Femur (tissue), 1 donor: ENCODE measurements around the gene RPL29.

Experiments
- DNase-seq: peaks from one replicate; pipeline ENCODE4 v3.0.0-alpha.2; 2017

The RPL29 gene

DNA sequence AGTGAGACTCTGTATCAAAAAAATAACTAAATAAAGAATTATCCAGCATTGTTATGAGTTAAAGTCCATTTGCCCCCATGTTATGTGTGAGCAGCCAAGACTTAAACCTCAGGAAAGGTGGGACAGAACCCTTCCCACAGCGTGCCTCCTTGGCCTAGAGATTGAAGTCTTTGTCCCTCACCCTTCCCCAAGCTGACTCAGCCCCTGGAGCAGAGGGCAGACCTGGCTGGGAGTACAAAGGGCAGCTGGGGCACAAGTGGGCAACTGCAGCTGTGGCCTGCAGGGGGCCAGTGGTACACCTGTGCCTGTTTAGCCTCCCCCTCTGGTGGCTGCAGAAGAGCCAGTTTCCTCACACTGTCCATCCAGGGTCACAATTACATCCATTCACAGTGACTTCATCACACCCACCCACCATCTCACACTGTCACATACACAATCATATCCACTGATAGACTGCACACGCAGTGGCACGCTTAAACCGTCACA lies 13.3 kb downstream of the RPL29 start:
- no peak for DNase-seq

DNA sequence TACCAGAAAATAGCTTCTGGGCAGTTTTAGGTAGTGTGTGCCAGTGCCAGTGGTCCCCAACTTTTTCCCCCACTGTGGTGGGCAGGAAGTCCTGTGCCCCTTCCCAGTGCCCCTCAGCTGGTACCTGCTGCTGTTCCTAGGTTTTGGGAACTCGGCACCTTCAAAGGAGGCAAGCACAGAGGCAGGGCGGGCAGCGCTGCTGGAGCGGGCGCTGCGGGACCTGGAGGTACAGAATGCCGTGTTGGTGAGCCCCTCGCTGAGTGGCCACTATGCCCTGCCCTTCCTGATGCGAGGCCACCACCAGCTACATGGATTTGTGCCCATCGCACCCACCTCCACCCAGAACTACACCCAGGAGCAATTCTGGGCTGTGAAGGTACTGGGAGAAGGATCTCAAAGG lies 15.4 kb downstream of the RPL29 start:
- no peak for DNase-seq

DNA sequence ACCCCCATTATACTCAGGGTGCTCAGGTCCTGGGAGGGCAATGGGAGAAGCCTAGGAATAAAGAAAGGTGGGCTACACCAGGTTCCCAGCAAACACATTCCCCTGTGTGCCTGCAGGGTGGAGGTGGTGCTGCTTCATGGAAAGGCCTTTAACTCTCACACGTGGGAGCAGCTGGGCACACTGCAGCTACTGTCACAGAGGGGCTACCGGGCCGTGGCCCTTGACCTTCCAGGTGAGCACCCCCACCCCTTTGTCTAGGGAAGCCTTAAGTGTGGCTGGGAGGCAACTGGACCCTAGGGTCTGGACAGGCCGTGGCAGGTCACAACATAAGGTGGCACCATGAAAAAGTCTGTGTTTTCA lies 17.6 kb downstream of the RPL29 start:
- no peak for DNase-seq

DNA sequence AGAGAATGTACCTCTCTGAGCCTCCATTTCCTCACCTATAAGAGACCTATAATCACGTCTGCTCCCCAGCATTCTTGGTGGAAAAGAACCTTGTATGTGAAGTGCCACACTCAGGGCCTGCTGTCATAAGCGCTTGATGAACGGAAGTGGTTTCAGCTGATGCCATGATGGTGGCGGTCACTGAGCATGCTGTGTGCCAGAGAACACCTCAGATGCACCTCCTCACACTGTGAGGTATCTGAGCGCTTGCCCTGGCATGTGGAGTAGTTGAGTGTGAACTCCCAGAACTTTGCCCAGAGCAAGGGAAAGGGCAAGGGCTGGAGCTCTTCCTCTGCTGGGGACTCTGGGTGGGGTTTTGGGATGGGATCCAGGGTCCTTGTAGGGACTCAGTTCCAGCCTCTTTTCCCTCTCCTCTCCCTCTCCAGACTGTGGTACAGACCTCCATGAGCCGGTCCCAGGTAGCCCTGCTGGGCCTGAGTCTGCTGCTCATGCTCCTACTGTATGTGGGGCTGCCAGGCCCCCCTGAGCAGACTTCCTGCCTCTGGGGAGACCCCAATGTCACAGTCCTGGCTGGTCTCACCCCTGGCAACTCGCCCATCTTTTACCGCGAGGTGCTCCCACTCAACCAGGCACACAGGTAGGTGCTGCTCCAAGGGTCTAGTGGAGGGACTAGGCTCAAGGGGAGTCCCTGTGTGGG lies 18.1 kb downstream of the RPL29 start:
- no peak for DNase-seq

DNA sequence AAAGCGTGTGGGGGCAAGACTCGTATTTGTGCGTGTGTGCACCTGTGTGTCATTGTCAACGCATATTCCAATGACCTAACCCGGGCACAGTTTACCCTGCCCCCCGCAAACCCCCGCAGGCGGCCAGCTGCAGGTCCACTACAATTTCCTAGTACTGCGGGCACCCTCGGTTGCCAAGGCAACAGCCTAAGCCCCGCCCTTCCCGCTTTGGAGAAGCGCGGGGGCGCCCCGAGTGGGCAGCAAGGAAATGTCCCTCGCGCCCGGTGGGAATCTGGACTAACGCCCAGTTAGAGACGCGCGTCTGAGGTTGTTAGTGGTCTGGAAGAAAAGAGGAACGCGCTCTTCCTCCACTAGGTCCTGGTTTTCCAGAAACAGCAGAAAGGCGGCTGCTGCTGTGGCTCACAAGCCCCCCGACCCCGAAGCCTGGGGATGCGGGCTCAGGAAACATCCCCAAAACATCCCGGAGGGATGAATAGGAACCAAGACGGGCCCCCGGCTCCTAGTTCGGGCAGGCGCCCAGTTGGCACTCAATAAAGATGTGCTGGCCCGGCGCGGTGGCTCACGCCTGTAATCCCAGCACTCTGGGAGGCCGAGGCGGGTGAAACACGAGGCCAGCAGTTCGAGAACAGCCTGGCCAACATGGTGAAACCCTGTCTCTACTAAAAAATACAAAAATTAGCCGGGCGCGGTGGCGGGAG lies 19.7 kb downstream of the RPL29 start:
- DNase-seq, result peak; percentile 86

DNA sequence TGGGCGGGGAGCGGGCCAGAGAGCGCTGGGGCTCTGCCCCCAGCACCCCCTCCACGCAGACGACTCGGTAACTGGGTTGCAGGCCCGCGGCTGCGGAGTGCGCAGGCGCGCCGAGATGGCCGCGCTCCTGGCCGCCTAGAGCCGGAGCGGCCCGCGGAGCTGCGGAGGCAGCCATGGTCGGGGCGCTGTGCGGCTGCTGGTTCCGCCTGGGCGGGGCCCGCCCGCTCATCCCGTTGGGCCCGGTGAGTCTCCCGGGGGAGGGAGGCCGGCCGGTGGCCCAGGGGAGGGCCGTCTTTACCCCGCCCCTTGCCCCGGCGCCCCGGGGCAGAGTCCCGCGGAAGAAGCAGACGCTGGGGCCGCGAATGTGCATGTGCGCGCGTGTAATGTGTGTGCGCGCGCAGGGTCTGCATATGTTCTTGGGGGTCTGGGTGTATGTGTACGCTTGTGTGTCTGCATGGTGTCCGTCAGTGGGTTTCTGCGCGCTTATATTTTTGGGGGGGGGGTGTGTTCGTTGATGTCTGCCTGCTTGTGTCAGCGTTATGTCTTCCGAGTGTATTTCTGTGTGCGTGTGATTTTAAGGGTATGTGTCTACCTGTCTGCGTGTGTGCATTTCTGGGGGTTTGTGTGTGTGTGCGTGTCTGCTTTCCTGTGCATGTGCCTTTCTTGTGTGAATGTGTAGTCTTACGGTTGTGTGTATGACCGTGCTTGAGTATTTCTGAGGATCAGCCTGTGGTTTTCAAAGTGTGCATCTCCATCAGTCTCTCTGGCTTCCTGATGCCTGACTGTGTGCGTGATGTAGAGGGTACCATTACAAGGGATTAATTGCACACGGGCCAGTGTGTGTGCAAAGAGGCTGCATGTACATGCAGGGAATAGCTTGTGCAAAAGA lies 20.5 kb downstream of the RPL29 start, which contains the start of gene ABHD14A:
Gene ABHD14A (plus strand): TSS at position 102 of the 889 bp plus-strand sequence. CDS start 72 bp downstream, at position 174.
- peak; percentile 88 for DNase-seq

DNA sequence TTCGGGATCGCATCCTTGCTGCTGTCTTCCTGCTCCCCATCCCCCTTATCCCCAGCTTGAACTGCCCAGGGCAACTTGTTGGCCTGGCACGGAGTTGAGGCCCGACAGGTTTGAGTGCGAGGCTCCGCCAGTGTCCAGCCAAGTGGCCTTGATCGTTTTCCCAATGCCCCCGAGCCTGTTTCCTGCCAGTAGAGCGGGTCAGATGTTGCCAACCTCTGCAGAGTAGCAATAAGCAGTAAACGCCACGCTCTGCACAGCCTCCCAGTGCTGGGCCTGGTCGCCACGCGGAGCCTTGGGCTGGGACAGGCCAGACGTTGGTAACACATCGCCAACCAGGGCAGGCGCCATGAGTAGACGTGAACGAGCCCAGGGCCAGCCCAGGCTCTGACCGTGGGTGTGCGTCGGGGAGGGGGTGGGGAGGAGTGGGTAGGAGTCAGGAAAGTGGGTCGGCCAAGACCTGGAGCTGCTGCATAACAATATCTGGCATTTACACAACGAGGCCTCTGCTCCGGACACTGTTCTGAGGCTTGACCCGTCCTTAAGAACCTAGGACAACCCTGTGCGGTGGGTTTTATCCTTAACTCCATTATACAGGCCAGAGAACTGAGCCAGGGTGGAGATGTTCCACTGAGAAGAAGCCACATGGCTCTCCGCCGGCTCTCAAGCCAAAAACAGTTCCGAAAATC lies 21.3 kb downstream of the RPL29 start:
- peak; percentile 60 for DNase-seq

DNA sequence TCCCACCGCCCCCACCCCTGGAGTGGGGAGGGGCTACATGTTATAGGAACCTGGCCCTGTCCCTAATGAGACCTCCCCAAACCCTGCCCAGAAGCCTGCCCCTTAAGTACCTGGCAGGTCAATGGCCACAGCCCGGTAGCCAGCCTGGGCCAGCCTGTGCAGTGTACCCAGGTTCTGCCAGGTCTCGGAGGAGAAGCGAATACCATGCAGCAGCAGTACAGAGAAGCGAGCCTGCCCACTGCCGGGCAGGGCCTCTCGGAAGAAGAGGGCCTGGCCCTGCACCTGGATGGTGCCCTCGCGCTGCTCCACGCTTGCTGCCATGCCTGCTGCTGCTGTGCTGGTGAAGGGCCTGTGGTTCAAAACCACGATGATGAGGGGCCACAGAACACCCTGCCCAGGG lies 24.3 kb downstream of the RPL29 start:
- no peak for DNase-seq

DNA sequence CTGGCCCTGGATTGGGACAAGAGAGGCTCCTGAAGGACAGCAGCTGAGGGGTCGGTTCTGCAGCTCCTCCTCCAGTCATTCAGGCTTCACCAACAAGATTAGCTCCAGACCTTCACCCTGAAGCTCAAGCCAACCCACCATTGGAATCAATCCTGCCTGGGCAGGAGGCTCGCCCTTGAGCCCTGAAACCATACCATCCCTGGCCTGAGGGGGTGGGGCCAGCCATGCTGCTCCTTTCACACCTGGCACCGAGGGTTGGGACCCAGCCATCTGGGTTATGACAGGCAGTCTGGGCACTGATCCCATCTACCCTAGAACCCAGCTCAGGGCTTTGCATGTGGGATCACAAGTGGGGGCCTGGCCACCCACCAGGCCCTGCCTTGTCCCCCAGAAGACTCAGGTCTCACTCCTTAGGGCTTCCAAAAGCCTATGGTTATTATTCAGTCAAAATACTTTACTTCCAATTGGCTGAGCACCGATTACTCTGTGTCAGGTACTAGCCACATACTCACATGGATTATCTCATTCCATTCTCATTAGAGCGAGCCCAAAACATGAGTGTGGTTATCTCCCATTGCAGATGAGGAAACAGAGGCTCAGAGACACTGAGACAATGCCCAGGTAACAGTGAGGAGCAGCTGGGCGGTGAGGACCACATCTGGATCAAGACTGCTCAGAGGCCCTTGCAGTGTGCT lies 24.9 kb downstream of the RPL29 start:
- DNase-seq, result no peak

DNA sequence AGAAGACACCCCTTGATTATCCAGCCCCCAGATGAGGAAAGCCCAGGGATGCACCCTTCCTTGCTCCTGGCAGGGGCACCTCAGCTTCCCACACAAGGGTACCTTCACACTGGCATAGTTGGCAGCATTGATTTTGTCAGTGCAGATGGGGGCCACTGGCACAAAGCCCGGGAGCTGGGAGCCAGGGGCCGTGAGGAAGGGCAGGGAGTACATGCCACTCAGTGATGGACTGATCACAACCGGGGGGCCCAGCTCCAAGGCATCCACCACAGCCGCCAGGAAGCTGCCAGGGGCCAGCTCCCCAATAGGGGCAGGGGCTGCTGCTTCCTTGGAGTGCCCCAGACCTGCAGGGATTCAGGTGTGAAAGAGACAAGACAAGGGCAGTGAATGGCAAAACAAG lies 25.9 kb downstream of the RPL29 start:
- no peak for DNase-seq

DNA sequence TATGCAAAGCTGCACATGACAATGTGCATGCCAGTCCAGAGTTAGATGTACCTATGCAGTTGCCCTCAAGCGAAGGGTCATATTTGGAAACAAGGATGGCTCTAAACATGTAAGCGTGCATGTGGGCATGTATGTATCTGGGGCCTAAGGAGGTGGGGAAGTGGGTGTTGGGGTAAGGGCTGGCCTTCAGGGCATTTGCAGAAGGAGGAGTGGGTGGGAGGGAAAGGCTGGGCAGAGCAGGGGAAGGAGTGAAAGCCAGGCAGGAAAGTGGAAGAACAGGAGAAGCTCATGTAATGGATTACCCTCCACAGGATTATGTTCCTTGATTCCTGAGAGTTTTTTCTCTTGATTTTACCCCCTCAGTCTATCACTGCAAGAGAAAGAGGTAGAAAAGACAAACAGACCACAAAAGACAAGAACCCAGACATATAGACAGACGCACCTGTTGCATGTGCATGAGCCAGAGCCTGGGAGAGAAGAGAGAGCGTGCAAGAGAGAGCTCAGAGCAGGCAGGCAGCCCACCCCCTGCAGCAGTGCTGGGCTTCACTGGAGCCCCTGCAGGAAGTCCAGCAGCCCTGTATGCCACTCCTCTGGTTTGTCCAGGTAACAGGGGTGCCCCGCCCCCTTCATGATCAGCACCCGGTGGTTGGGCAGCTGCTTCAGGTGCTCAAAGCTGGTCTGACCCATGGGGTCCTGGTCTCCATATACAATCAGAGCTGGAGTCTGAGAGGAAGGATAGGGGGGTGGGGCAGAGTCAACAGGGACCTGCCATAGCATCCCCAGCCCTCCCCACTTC lies 26.6 kb downstream of the RPL29 start:
- DNase-seq, result no peak

DNA sequence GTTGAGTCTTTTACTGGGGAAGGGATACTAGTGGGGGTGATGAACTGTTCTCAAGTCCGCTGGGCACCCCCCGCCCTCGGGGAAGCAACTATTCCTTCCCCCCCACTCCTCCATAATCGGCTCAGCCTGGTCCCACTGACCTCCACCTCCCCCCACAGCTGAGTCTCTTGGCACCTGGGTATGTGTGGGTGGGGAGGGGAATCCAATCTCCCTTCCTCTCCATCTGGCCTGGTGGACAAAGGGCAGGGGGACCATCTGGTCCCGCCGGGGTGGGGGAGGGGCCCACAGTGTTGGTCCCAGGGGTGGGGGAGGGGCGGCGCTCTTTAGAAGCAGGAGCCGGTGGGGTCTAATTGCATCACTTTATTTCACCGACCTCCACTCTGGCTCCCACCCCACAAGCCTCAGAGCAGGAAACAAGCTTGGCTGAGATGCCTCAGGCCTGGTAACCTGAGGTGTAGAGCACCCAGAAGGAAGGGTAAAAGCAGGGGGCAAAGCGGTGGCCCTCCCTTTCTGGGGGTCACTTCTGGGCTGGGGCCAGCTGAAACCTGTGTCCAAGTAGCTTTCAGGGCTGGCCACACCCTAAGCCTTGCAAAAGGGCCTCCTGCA lies 27.4 kb downstream of the RPL29 start:
- DNase-seq, result peak; percentile 58

DNA sequence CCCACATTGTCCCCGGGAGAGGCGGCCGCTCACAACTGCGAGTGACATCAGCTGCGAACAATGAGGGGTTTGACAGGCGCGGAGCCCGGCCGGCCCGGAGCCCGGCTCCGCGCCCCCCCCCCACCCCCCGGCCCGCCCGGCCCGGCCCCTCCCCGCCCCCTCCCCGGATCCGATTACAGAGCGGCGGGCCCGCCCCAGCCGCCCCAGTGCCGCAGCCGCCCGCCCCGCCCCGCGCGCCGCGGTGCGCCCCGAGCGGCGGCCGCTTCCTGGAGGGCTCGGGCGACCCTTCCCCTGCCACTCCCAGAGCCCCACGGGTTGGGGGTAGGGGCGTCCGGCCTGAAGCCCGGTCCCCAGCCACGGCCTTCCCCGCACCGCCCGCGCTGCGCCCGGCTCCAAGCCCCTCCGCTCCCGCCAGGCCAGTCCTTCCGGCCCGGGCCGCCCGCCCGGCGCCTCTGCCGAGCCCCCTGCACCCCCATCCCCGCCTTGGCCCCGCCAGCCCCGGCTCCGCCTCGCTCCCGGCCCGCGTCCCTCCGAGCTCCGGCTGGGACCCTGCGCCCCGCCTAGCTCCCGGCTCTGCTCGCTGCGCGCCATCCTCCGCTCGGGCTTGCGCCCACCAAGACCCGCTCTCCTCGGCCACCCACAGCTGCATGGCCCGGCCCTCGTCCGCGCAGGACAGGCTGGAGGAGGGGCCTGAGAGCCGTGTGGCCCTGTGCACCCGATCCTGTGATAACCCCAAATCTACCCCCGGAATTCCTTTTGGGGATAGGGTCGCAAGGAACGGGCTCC lies 28.1 kb downstream of the RPL29 start, which contains the start of gene PCBP4:
Gene PCBP4 (minus strand): TSS at position 71 of the 786 bp plus-strand sequence. CDS start 6,214 bp downstream, outside the sequence.
- DNase-seq, result peak; percentile 82

DNA sequence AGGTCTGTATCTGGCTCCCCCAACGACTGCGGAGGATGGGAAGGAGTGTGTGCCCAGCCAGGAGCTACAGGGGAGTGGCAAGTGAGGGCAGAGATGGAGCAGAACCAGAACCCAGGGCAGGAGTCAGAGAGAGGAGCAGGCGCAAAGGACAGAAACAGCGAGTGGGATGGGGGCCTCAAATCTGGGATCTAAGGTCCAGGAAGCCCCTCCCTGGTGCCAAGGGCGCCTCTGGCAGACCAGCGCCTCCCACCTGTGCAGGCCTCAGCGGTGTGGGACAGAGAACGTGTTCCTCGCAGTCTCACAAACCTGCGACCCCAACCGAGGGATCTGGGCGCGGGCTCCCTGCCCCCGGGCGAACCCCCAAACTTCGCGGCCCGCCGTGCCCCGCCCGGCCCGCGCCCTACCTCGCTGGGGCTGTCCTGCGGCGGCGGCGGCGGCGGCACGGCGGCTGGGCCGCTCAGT lies 28.7 kb downstream of the RPL29 start:
- DNase-seq, result no peak

DNA sequence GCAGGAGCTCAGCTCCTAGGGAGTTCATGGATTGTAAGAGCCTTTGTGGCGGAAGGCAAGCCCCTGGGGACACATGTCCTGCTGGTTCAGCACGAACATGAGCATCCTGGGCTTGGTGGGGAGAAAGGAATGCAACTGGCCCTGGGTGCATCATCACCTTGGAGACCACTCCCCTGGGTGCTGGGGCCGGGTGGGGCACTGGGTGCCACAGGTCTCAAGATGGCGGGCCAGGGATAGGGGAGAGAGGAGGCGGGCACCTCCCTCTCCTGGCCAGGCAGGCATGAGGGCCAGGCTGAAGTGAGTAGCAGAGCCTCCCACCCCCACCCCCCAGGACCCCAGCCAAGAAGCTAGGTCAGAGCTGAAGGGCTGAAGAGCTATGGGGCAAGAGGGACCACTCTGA lies 29.2 kb downstream of the RPL29 start:
- DNase-seq, result no peak

DNA sequence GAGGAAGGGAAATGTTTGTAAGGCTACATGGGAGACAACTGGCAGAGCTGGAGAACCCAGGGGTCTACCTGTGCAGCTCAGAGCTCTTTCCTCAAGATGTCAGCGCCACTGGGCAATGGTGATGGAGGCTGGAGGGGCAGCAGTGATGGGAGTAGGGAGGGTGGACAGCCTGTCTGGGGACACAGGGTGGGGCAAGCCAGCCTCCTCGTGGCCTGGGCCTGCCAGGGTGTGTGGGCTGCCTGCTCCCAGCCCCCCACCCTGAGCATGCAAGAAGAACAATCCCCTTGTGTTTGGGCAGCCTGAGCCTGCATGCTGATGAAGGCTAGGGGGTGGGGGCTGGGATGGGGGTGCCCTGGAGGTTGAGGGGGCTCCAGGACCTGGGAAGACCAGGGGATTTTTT lies 29.7 kb downstream of the RPL29 start:
- DNase-seq, result no peak

DNA sequence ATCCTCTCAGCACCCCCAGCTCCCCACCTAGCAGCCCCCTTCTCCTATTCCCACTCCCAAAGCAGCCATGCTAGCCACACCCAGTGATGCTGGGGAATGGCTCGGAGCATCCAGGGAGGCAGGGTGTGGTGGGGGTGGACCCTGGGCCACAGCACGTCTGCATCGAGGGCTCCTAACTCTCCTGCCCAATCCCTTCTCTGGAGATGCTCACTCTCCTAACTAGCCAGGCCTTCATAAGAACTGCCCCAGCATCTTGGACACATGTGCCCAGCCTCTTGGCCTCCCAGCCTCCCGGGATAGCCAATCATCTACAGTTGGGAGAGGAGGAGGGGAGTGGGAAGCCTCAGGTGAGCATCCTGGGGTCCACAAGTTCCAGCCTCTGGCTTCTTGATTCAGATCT lies 31.2 kb downstream of the RPL29 start:
- DNase-seq, result no peak

DNA sequence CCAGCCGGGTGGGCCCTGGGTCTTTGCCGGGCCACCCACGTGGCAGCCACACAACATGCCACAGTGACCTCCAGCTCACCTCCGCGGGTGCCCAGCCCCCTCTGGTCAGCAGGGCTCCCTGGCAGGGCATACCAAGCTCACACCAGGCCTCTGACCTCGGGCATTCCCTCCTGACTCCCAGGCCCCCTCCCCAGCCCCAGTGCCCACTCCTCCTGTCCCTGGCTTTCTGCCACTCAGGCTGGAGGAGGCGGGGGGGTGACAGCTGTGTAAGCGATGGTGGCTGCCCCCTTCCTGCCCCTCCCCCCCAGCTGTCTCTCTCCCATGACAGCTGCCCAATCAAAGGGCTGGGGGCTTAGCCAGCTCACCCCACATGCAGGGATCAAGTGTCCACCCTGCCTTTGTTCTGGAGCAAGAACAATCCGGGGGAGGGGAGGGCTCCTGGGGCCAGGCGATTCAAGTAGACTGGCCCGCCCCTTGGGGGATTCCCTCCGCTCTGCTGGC lies 31.7 kb downstream of the RPL29 start:
- DNase-seq, result peak; percentile 81

DNA sequence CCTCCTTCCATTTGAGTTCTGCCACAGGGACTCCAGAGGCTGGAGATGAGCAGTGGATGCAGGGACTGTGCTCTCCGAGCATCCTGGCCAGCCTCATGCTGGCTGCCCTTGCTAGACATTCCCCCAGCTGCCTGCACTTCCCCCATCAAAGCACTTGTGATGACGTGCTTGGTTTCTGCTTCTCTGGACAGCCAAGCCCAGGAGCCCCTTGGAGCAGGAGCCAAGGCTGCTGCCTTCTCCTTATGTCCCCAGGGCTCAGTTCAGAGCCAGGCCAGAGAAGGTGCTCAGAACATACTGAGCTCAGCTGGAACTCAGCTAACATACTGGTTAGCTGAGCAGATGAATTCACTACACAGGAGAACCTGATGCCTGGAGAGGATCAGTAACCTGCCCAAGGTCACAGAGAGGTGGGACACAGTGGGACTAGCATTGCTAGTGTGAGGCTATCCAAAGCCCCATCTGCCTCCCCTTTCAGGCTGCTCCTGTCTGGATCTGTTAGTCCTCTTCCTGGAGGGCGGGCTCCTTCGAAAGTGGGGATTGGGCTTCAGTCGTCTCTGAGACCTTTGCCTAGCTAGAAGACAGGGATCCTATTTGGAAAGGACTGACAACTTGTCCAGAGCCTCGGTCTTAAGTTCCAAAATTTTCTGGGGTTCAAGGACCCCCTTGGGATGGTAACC lies 32.7 kb downstream of the RPL29 start:
- no peak for DNase-seq
